H1 (cell line): ENCODE measurements around the gene ILDR2. TPM values are rescaled to one million over a fixed set of nuclear protein-coding genes. Genes with fewer than 3 reads are reported as not detected.

Experiments
- CTCF ChIA-PET: fragments of 300-600 bp; sonication (Branson Sonifier 250); formaldehyde crosslinking; loops from one replicate; lab custom pipeline; 2021; ENCODE audit not compliant: partially characterized antibody; lab: Charles Lee
- POLR2A ChIA-PET: fragments of 300-600 bp; sonication (Branson Sonifier 250); formaldehyde crosslinking; loops from one replicate; lab custom pipeline; 2021; ENCODE audit warnings: inconsistent platforms; ENCODE audit not compliant: partially characterized antibody; lab: Charles Lee
- DNase-seq, 2 experiments: peaks; one replicate each; pipeline versions ENCODE4 v3.0.0 to v3.0.0-alpha.2; 2010 to 2022; ENCODE audit warnings: low spot score in 2 of 2, low read depth in 1 of 2, mixed read lengths in 1 of 2
- FAIRE-seq: peaks from 2 replicates; lab custom pipeline; 2011; peaks lifted over from hg19 to GRCh38; lab: Jason Lieb, UNC
- H2AFZ ChIP-seq: 2 replicates; pipeline ENCODE4 v1.8.1; 2012; ENCODE audit warnings: low read length, inconsistent platforms
- H2AK5ac ChIP-seq: 2 replicates; pipeline ENCODE4 v1.6.1; 2013; ENCODE audit warnings: low read depth, low read length
- H2BK120ac ChIP-seq: replicated peaks from 2 replicates; pipeline ENCODE3; 2013; ENCODE audit warnings: low read depth, low read length, inconsistent platforms
- H2BK12ac ChIP-seq: 2 replicates; pipeline ENCODE4 v1.6.1; 2013; ENCODE audit warnings: low read depth, low read length
- H2BK15ac ChIP-seq: 2 replicates; pipeline ENCODE4 v1.6.1; 2013; ENCODE audit warnings: low read length
- H2BK20ac ChIP-seq: 2 replicates; pipeline ENCODE4 v1.6.1; 2013; ENCODE audit warnings: low read length
- H2BK5ac ChIP-seq: 2 replicates; pipeline ENCODE4 v1.6.1; 2013; ENCODE audit warnings: low read depth, low read length
- H3K14ac ChIP-seq: 2 replicates; pipeline ENCODE4 v1.6.1; 2013; ENCODE audit warnings: inconsistent platforms; ENCODE audit not compliant: insufficient read length
- H3K18ac ChIP-seq: 2 replicates; pipeline ENCODE4 v1.6.1; 2013; ENCODE audit warnings: low read length; ENCODE audit errors: extremely low read depth
- H3K23ac ChIP-seq: 2 replicates; pipeline ENCODE4 v1.6.1; 2013; ENCODE audit warnings: inconsistent platforms; ENCODE audit not compliant: insufficient read length
- H3K23me2 ChIP-seq: 2 replicates; pipeline ENCODE4 v1.6.1; 2013; ENCODE audit warnings: low read depth, low read length
- H3K27ac ChIP-seq: 2 replicates; pipeline ENCODE4 v1.6.1; 2011; ENCODE audit warnings: low read depth, low read length, inconsistent platforms
- H3K27me3 ChIP-seq, 4 experiments: replicated peaks in 1 of 4; 1 replicate in 1 of 4; 2 replicates in 3 of 4; pipeline versions ENCODE4 v1.6.1 to v1.8.1; 2011 to 2013; ENCODE audit warnings: low read length in 3 of 4, mild to moderate bottlenecking in 3 of 4, inconsistent platforms in 2 of 4, mixed read lengths in 2 of 4, moderate library complexity in 1 of 4; ENCODE audit not compliant: control insufficient read depth in 3 of 4, insufficient read depth in 3 of 4; ENCODE audit errors: extremely low read depth in 1 of 4
- H3K36me3 ChIP-seq, 4 experiments: 2 replicates each; pipeline versions ENCODE4 v1.6.1 to v1.8.1; 2011 to 2013; ENCODE audit warnings: mild to moderate bottlenecking in 4 of 4, low read length in 3 of 4, moderate library complexity in 2 of 4, control low read depth in 1 of 4, inconsistent platforms in 1 of 4; ENCODE audit not compliant: insufficient read depth in 4 of 4, control insufficient read depth in 2 of 4
- H3K4ac ChIP-seq: replicated peaks from 2 replicates; pipeline ENCODE3; 2013; ENCODE audit warnings: low read length, low read depth, mixed read lengths, inconsistent platforms; ENCODE audit not compliant: insufficient read length
- H3K4me1 ChIP-seq, 4 experiments: replicated peaks in 1 of 4; 1 replicate in 1 of 4; 2 replicates in 3 of 4; pipeline versions ENCODE4 v1.6.1 to v1.8.1; 2011 to 2013; ENCODE audit warnings: low read length in 3 of 4, inconsistent platforms in 2 of 4, mixed read lengths in 1 of 4; ENCODE audit not compliant: insufficient read depth in 4 of 4, control insufficient read depth in 3 of 4
- H3K4me2 ChIP-seq, 2 experiments: 2 replicates each; pipeline versions ENCODE4 v1.6.1 to v1.8.1; 2011 to 2013; ENCODE audit warnings: low read depth in 2 of 2, low read length in 2 of 2, control low read depth in 1 of 2, inconsistent platforms in 1 of 2, mild to moderate bottlenecking in 1 of 2; ENCODE audit not compliant: insufficient read depth in 1 of 2
- H3K4me3 ChIP-seq, 4 experiments: fragments of 200-600, 300-600 bp in 1 of 4; sonication (generic), shearing (Covaris generic), sonication (Bioruptor Twin) in 1 of 4; 2 replicates each; pipeline versions ENCODE4 v1.5.1 to v1.8.1; 2011 to 2016; ENCODE audit warnings: low read length in 4 of 4, low read depth in 3 of 4, control low read depth in 2 of 4, inconsistent platforms in 2 of 4, mild to moderate bottlenecking in 2 of 4, mixed read lengths in 1 of 4, moderate library complexity in 1 of 4; ENCODE audit not compliant: insufficient read depth in 2 of 4; ENCODE audit errors: extremely low read depth in 1 of 4
- H3K56ac ChIP-seq: replicated peaks from 2 replicates; pipeline ENCODE3; 2013; ENCODE audit warnings: low read depth, mild to moderate bottlenecking, mixed read lengths, low read length, inconsistent platforms; ENCODE audit not compliant: insufficient read length
- H3K79me1 ChIP-seq: 2 replicates; pipeline ENCODE4 v1.6.1; 2013; ENCODE audit warnings: low read depth, low read length, control low read depth
- H3K79me2 ChIP-seq, 2 experiments: 2 replicates each; pipeline versions ENCODE4 v1.6.1 to v1.8.1; 2012 to 2013; ENCODE audit warnings: low read length in 2 of 2, mild to moderate bottlenecking in 2 of 2, inconsistent platforms in 1 of 2; ENCODE audit not compliant: insufficient read depth in 2 of 2, control insufficient read depth in 1 of 2
- H3K9ac ChIP-seq, 4 experiments: replicated peaks in 1 of 4; 1 replicate in 1 of 4; 2 replicates in 3 of 4; pipeline versions ENCODE4 v1.6.1 to v1.8.1; 2011 to 2013; ENCODE audit warnings: low read depth in 3 of 4, low read length in 3 of 4, control low read depth in 2 of 4, mild to moderate bottlenecking in 2 of 4, moderate library complexity in 2 of 4, inconsistent platforms in 1 of 4; ENCODE audit errors: extremely low read depth in 1 of 4
- H3K9me3 ChIP-seq, 2 experiments: 2 replicates each; pipeline versions ENCODE4 v1.6.1 to v1.8.1; 2012 to 2013; ENCODE audit warnings: mild to moderate bottlenecking in 2 of 2, moderate library complexity in 2 of 2, control low read depth in 1 of 2, inconsistent platforms in 1 of 2, low read depth in 1 of 2, low read length in 1 of 2, mixed read lengths in 1 of 2; ENCODE audit not compliant: insufficient read depth in 2 of 2
- H4K20me1 ChIP-seq, 2 experiments: replicated peaks in 1 of 2; 2 replicates each; pipeline versions ENCODE3 to v1.8.1; 2011 to 2013; ENCODE audit warnings: inconsistent platforms in 2 of 2, low read length in 2 of 2, mild to moderate bottlenecking in 1 of 2; ENCODE audit not compliant: insufficient read depth in 2 of 2, control insufficient read depth in 1 of 2
- H4K5ac ChIP-seq: 2 replicates; pipeline ENCODE4 v1.6.1; 2013; ENCODE audit warnings: low read length, low read depth, mixed read lengths, inconsistent platforms; ENCODE audit not compliant: insufficient read length
- H4K8ac ChIP-seq: 2 replicates; pipeline ENCODE4 v1.8.0; 2013; ENCODE audit warnings: mild to moderate bottlenecking, moderate library complexity, low read length, inconsistent platforms; ENCODE audit not compliant: insufficient read depth; ENCODE audit errors: extremely low read depth
- H4K91ac ChIP-seq: replicated peaks from 2 replicates; pipeline ENCODE3; 2013; ENCODE audit warnings: low read length, mixed read lengths, inconsistent platforms; ENCODE audit not compliant: insufficient read length
- CEBPB ChIP-seq: IDR thresholded peaks from 2 replicates; pipeline ENCODE4 v1.6.1; 2012; ENCODE audit warnings: low read depth, low read length
- CREB1 ChIP-seq: IDR thresholded peaks from 2 replicates; pipeline ENCODE4 v1.6.1; 2012; ENCODE audit warnings: inconsistent platforms
- GABPA ChIP-seq: IDR thresholded peaks from 2 replicates; pipeline ENCODE4 v1.6.1; 2011; ENCODE audit warnings: mild to moderate bottlenecking, low read length, moderate library complexity, borderline replicate concordance; ENCODE audit not compliant: insufficient read depth
- HDAC2 ChIP-seq, 2 experiments: fragments of 300-600 bp in 1 of 2; sonication (generic) in 1 of 2; IDR thresholded peaks; 2 replicates each; pipeline ENCODE4 v1.6.1; 2011 to 2012; ENCODE audit warnings: low read depth in 2 of 2, low read length in 2 of 2, mild to moderate bottlenecking in 2 of 2, moderate library complexity in 2 of 2, borderline replicate concordance in 1 of 2, inconsistent platforms in 1 of 2
- KDM4A ChIP-seq: IDR thresholded peaks from one replicate; pipeline ENCODE4 v1.7.1; 2012; ENCODE audit warnings: low read depth, mild to moderate bottlenecking, moderate library complexity, low read length, inconsistent platforms; ENCODE audit not compliant: severe bottlenecking
- MAX ChIP-seq: IDR thresholded peaks from 2 replicates; pipeline ENCODE4 v1.6.1; 2012; ENCODE audit warnings: inconsistent platforms
- POLR2A ChIP-seq, 2 experiments: IDR thresholded peaks; 1 replicate in 1 of 2; 2 replicates in 1 of 2; pipeline ENCODE4 v1.6.1; 2011; ENCODE audit warnings: low read depth in 2 of 2, low read length in 2 of 2, mild to moderate bottlenecking in 2 of 2; ENCODE audit errors: control extremely low read depth in 1 of 2
- RBBP5 ChIP-seq: IDR thresholded peaks from 2 replicates; pipeline ENCODE4 v1.7.1; 2012; ENCODE audit warnings: low read depth, mild to moderate bottlenecking, inconsistent platforms, low read length, moderate library complexity, borderline replicate concordance
- SUZ12 ChIP-seq: fragments of 200-600 bp; sonication (generic); IDR thresholded peaks from 2 replicates; pipeline ENCODE4 v1.6.1; 2012; ENCODE audit warnings: mild to moderate bottlenecking, inconsistent platforms, low read length, moderate library complexity, mixed read lengths
- ZNF274 ChIP-seq: IDR thresholded peaks from 2 replicates; pipeline ENCODE4 v1.7.0; 2012; ENCODE audit warnings: low read length, borderline replicate concordance; ENCODE audit errors: extremely low read depth
- WGBS, 2 experiments: shearing (Covaris generic) in 1 of 2; methylation state at CpG; one replicate each; pipeline versions ENCODE4 v1.1.6 to v1.1.7; 2013 to 2015; ENCODE audit warnings: low lambda C conversion rate in 2 of 2, mixed read lengths in 2 of 2, inconsistent platforms in 1 of 2, low coverage in 1 of 2, missing lambda C conversion rate in 1 of 2; ENCODE audit not compliant: insufficient replicate concordance in 2 of 2, insufficient coverage in 1 of 2, insufficient read length in 1 of 2; ENCODE audit errors: extremely low coverage in 1 of 2, missing lambda C conversion rate in 1 of 2; 5-methylcytosine and 5-hydroxymethylcytosine counted together
- polyA plus RNA-seq, 7 experiments: library from polyadenylated mRNA; depleted of rRNA in 3 of 7; stranded (reverse) in 5 of 7; unstranded in 2 of 7; fragments of >200 nt in 5 of 7; fragments of 200-250 nt in 2 of 7; gene quantifications; 1 replicate in 5 of 7; 2 replicates in 1 of 7; 4 replicates in 1 of 7; pipeline versions ENCODE4 v1.2.1 to v1.2.3, GENCODE V29; 2011 to 2013; ENCODE audit warnings: missing spikeins in 2 of 7, mixed read lengths in 2 of 7
- total RNA-seq: library from RNA; stranded (reverse); fragmentation: NEBNext Ultra II Directional; extraction: Animal tissue kit (Norgen Biotek cat#: 25700); gene quantifications from 2 replicates; pipeline ENCODE4 v1.2.1, GENCODE V29; 2021

ILDR2 gene
- total and polyA plus RNA-seq, 2 of the 8 experiments (the other 6 are each of a cell fraction or from before 2014, with no cell fraction given), result 0.85 to 0.86 TPM

GRCh38 chr1:166999500-167000055 is 24.2 kb upstream of the ILDR2 start:
- WGBS, 2 experiments, result 69% methylated on average over 3 of the region's 3 CpGs; no CpG with 5 or more reads in 1 of the 2 experiments
- TF ChIP-seq RBBP5 (no peak), MAX (no peak), HDAC2 (IDR thresholded peaks at IDR 0.05; ENCODE audit: borderline replicate concordance in 1 of 2, low read depth in 2 of 2, low read length in 2 of 2) (no peak), CEBPB (no peak), POLR2A (IDR thresholded peaks at IDR 0.05; ENCODE audit: control extremely low read depth in 1 of 2, low read depth in 2 of 2, low read length in 2 of 2) (no peak), KDM4A (no peak), SUZ12 (no peak), CREB1 (no peak), GABPA (no peak), ZNF274 (no peak)

More at GRCh38 chr1:166999500-167000055, 24.2 kb upstream of the ILDR2 start:
- Histone ChIP-seq H3K27ac (no peak overlapping the region), H3K4me3 (no peak overlapping the region), H3K9me3 (no peaks in the 10 kb centered on the region), H3K27me3 (no peaks in the 10 kb centered on the region), H3K79me1 (no peaks in the 10 kb centered on the region), H2AK5ac (no peak overlapping the region), H3K23me2 (no peaks in the 10 kb centered on the region), H3K18ac (no peak overlapping the region), H4K91ac (no peak overlapping the region), H4K5ac (no peak overlapping the region), H4K8ac (no peak overlapping the region), H2BK12ac (no peak overlapping the region), H3K36me3 (no peaks in the 10 kb centered on the region), H3K9ac (no peak overlapping the region), H4K20me1 (no peaks in the 10 kb centered on the region), H2BK120ac (no peak overlapping the region), H3K4me2 (no peak overlapping the region), H2AFZ (0 out of 2 replicates have a peak overlapping the region, but pooled peaks have one; percentile 68), H3K4ac (no peak overlapping the region), H2BK5ac (no peak overlapping the region), H2BK15ac (no peak overlapping the region), H3K23ac (no peak overlapping the region), H2BK20ac (no peak overlapping the region), H3K79me2 (no peaks in the 10 kb centered on the region), H3K56ac (no peak overlapping the region), H3K14ac (no peak overlapping the region), H3K4me1 (peaks cover 0 to 2% (median 0%) of the 10 kb centered on the region in 4 experiments; a peak in 1 of 7 replicates)
- ChIA-PET POLR2A (no interaction called here), CTCF (interaction anchor here (0.6 to 0.7 kb wide), 3 partner anchors 55 to 1080 kb away, joined by 4 to 6 read pairs (median 5); no protein-coding TSS in a partner anchor)
- FAIRE-seq (no peak), DNase-seq (no peak)
